Suppressor macrophage (primary cell): ENCODE measurements around the gene GNG8.
"Not testable (repeated sequence)": the region's sequence is repeated elsewhere in the genome, so short reads cannot be mapped to it uniquely, and the experiment has no call there.

Experiments used
- DNase-seq, 4 experiments: peaks; one replicate each; pipeline ENCODE4 v3.0.0-alpha.2; 2020 to 2022

Gene GNG8

DNA sequence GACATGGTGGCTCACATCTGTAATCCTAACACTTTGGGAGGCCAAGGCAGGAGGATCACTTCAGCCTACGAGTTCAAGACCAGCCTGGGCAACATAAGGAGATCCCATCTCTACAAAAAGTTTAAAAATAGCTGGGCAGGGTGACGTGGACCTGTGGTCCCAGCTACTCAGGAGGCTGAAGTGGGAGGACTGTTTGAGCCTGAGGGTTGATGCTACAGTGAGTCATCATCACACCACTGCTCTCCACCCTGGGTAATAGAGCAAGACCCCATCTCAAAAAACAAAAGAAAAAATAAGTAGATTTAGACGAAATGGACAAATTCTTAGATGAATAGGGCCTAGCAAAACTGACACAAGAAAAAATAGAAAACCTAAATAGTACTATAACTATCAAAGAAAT, 10.4 kb upstream of the GNG8 start:
- no peak for DNase-seq

DNA sequence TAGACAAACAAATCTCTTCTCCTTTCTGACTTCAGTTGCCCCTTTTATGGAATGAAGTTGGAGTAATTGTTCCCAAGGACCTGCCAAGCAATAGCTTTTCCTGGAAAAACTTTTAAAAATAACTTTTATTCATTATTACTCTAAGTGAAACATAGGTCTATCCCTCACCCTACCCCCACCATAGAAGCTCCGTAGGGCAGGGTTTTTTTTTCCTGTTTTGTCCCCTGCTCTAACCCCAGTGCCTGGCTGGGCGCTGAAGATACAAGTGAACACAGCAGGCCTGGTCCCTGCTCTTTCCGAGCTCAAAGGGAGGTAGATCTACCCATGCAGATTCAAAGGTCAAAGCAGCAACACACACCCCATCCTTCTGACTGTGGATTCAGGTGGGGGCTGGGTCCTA, 8.7 kb upstream of the GNG8 start:
- DNase-seq = no peak

DNA sequence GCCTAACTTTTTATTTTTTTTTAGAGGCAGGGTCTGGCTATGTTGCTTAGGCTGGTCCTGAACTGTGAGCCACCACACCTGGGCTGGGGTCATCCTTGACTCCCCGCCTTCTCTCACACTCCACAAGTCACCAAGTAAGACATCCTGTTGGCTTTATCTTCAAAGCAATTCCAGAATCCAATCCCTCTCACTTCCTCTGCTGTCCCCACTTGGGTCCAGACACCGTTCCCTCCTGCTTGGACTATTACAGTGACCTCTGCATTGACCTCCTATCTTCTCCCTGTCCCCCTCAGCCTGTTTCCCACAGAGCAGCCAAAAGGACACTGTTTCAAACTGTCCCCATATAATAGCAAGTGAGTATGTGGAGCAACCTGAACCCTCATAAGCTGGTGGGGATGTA, 4.7 kb upstream of the GNG8 start:
- no peak for DNase-seq

DNA sequence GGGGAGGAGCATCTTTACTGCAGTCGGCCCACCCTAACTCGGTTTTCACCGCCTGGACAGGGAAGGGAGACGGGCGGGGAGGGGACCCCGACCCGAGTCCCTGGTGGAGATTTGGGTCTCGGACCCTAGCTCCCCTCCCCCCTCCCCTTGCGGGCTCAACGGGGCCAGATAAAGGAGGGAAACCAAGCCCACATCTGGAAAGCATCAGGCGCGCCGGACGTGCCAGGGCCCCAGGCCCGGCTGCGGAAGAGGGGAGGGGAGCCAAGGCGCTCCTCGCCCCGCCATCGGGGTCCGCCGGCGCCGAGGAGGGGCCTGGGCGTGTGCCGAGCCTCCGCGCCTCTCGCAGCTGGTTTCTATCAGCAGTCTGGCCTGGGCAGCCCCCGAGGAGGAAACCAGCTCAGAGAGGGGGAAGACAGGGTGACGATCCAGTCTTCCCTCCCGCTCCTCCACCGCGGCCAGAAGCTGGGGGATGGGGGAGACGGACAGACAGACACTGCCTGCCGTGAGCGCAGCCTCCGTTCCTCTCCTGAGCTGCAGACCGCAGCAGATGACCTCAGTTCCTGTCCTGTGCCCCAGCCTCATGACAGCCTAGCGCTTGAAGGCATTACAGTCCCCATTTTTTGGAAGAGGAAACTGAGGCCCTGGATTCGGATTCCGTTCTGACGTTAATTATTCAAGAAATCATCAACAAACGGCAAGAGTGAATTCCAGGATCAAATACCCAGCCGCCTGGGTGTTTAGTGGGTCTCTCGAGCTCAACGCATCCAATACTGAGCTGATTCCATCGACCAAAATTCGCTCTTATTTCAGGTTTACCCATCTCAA, 3.6 kb upstream of the GNG8 start:
- peak; percentile 77 to 89 (median 86) for DNase-seq

DNA sequence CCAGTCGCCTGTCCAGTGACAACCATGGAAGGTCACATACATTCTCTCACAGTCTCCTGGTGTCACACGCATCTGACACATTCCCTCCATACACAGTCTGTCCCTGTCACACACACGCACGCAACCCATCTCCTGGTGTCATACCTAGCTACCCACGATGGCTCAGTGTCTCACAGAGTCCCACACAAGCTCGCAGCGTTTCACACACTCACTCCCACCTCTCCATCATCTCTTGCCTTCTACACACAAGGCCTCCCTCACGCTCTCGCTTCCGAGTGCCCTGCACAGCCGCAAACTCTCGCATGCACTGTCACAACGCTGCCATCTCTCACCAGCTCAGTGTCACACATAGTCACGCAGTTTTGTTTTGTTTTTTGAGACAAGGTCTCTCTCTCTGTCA, 1.2 kb upstream of the GNG8 start:
- no peak for DNase-seq

DNA sequence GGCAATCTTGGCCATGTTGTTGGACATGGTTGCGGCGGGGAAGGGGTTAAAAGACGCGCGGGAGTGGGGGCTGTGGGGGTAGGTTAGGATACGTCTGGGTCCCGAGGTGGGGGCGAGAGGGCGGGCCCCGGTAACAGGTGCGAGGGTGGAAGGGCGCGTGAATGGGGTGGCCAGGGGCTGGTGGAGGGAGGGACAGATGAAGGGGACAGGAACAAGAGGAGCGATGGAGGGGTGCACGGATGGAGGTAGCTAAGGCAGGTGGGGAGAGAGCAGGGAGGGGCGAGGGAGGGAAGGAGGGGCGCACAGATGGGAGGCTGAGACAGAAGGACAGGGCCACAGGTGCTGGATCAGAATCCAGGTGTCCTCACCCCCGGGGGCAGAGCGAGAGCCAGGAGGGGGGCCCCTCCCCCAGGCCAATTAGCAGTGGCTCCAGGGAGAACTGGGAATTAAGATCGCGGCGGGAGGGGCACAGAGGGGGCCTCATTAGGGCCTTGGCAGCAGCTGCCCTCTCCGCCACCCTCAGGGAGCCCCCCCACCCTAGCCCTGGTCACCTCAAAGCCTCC, 1.3 kb downstream of the GNG8 start:
- no peak for DNase-seq

DNA sequence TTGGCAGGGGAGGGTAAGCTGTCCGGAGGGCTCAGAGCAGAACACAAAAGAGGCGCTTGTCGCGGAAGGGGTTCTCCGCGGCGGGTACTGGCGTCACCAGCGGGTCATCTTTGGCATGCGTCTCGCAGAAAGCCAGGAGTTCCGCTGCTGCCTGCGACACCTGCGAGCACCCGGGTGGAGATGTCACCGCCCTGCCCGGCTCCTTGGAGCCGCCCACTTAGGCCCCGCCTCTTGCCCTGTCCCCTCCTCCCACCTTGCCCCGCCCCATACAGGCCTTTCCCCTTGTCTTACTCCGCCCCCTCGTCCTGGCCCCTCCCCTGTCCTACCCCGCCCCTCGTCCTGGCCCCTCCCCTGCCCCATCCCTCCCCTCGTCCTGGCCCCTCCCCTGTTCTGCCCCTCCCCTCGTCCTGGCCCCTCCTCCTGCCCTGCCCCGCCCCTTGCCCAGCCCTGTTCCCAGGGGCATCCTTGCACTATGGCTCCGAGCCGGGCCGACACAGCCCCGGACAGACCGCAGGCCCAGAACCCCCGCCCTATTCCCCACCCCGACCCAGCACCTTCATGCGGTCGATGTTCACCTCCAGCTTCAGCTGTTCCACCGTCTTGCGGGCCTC, 1.9 kb downstream of the GNG8 start:
- peak; percentile 87 to 94 (median 92) for DNase-seq

DNA sequence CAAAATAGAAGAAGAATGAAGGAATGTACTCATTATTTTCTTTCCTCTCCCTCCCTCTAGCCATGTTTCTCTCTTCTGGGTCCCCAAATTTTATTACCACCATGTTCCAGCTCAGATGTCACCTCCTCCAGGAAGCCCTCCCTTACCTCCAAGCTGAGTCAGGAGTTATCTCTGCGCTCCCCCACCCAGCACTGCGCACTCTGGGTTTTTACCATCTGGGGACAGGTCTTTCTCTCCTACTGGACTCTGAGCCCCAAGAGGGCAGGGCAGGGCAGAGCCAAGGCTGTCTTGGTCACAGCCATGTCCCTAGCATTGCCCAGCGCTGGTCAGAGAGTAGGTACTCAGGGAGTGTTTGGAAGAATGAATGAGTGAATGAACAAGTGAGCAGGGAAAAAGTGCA, 2.9 kb downstream of the GNG8 start:
- no peak for DNase-seq

DNA sequence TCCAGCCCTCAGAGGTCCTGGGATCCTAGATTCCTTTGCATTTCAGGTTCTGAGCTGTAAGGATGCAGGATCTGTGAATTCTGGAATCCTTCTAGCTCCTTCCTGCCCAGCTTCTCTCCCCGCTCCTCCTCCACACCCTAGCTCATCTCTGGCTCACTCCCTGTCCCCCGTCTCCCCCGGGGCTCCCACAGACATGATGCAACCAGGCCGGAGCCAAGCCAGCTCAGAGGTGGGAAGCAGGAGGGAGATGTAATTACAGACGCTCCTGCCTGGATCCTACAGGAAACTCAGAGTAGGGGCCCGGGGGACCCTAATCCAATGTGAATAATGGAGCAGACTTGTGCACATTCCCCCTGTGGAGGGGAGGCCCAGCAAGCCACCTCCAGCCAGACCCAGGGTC, 4.5 kb downstream of the GNG8 start:
- no peak for DNase-seq

DNA sequence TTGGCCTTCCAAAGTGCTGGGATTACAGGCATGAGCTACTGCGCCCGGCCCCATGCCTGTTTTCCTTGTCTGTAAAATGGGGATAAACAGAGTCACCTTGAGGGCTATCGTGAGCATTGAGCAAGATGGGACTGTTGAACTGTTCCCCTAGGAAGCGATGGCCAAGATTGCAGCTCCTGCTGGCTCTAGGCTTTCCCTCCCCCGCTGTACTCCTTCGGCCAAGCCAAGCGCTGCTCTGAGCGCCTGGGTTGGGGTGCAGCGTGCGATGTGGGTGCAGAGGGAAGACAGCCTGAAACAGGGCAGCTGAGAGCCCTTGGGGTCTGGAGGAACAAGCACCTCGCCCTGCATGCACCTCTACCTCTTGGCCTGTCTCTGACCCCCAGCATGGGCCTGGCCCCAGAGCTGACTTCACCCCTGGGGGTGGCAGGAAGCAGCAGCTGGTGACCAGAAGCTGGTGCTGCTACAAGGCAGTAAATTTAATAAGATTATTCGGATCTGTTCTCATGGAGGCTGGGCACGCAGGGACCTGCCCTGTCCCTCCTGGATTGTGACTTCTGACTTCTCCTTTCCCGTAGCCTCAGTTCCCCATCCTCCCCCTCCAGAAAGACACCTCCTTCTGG, 5.3 kb downstream of the GNG8 start:
- peak in 3 of 4 experiments; percentile 33 to 51 (median 40) for DNase-seq

DNA sequence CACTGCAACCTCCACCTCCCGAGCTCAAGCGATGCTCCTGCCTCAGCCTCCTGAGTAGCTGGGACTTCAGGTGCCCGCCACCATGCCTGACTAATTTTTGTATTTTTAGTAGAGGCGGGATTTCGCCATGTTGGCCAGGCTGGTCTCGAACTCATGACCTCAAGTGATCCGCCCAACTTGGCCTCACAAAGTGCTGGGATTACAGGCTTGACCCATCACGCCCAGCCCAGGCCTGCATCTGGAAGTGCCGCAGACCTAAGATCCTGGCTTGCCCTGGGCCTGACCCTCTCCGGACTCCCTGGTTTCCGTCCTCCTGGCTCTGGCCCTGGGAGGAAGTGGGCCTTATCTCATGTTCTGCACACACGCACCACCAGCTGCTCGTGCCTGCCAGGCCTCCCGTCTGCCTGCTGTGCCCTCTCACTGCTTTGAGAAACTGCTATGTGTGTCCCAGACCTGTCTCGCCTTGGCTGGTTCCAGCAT, 6.4 kb downstream of the GNG8 start:
- DNase-seq = peak in 3 of 4 experiments; percentile 45 to 58 (median 52)

DNA sequence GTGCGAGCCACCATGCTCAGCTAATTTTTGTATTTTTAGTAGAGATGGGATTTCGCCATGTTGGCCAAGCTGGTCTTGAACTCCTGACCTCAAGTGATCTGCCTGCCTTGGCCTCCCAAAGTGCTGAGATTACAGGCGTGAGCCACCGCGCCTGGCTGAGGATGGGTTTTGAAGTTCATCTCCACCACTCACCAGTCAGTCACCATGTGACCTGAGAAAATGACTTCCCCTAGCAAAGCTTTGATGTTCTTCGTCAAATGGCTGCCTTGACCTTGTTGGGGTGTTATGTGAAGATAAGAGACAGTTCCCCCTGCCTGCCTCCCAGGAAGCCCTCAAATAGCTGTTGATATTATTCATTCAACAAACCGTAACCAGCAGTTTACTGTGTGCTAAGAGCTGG, 7.0 kb downstream of the GNG8 start:
- not testable (repeated sequence) for DNase-seq

DNA sequence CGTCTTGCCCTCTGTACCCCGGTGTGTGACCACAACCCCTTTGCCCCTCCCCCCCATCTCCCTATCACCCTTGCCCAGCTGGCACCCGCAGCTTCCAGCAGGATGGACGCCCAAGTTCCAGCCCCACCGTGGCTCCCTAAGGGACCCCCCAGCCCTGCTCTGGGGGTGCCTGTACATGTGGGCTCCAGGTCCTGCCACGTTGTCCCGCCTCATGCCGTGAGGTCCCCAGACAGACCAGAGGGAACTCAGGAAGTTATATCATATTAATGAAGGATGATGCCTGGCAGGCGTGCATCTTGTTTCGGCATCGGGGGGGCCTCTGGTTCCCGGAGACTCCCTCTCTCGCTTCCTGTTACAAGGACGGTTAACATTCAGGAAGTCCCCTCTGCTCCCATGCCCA, 9.6 kb downstream of the GNG8 start:
- peak; percentile 22 to 51 (median 44) for DNase-seq

DNA sequence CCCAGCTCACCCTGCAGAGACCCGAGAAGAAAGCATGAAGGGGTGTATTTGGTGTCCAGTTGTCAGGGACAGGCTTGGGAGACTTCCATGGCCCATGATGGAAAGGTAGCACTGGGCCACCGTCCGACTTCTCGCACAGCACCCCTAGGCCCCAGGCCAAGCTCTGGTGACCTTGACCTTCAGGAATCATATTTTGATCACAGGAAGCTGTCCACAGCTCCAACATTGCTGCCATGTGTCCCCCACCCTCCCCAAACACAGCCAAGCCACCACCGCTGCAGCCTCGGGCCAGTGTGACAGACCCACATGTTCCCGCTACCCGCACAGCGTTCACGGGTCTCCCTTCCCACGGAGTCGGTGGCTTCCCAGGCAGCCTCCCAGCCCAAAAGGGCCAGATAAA, 10.3 kb downstream of the GNG8 start:
- DNase-seq = no peak

DNA sequence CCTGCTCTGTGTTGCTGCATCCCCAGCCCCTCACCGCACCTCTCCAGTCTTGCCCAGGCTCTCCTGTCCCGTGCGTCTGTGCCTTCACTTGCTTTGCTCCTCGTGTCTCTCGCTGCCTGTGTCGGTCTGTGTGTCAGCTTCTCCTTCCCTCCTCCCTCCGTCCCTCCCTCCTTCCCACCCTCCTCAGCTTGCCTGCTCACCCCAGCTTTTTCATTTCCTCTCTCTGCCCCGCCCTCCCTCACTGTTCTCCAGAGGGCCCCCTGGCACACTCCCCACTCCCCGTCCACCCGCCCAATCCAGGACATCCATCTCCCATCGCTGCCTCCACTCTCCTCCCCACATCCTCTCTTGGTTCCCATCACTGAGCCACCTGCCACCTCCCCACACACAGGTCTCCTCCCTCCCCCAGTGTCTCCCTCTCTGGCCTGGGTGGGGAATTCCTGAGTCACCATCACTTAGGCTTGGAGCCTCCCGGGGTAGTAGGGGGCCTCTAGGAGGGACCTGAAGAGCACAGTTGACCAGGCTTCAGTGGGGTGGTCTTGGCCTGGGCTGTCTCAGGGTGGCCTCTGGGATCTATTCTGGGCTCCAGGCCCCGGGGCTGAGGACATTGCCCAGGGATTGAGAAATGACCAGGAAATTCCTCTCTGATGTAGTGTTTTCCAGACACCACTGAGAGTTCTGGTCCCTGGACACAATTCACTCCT, 10.9 kb downstream of the GNG8 start, which contains the start of gene PTGIR:
Gene PTGIR (minus strand): TSS at position 132 of the 704 bp plus-strand sequence. CDS start 864 bp downstream, outside the sequence.
- peak; percentile 39 to 76 (median 65) for DNase-seq

DNA sequence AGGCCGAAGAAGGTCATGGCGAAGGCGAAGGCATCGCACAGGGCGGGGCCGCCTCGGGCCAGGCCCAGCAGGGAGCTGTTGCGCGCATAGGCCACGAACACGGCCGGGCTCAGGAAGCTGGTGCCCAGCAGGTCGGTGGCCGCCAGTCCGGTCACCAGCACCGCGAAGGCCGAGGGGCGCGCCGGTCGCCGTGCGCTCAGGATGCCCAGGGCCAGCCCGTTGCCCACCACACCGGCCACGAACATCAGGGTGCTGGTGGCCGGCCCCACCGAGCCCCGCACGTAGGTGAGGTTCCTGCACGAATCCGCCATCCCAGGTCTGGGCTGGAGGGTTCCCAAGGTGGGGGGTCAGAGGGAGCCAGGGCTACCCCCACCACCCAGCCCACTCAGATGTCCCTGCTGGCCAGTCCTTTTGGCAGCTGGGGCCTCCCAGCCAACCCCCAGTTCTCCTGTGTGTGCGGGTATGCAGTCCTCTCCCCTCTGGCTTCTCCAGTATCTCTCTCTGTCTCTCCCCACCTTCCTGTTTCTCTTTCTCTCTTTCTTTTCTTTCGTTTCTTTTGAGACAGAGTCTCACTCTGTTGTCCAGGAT, 12.0 kb downstream of the GNG8 start:
- DNase-seq = no peak

DNA sequence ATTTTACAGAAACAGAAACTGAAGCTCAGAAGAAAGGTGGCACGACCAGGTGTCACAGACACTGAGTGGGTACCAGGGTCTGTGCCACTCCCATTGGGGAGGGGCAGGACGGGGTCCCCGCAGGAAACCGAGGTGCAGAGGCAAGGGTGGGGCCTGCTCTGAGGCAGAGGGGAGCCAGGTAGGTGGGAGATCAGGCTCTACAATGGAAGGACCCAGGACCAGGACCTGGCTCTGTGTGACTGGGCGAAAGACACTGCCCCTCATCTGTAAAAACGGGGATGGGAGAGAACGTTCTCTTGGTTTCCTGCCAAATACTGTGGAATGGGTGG, 13.9 kb downstream of the GNG8 start:
- DNase-seq = no peak

DNA sequence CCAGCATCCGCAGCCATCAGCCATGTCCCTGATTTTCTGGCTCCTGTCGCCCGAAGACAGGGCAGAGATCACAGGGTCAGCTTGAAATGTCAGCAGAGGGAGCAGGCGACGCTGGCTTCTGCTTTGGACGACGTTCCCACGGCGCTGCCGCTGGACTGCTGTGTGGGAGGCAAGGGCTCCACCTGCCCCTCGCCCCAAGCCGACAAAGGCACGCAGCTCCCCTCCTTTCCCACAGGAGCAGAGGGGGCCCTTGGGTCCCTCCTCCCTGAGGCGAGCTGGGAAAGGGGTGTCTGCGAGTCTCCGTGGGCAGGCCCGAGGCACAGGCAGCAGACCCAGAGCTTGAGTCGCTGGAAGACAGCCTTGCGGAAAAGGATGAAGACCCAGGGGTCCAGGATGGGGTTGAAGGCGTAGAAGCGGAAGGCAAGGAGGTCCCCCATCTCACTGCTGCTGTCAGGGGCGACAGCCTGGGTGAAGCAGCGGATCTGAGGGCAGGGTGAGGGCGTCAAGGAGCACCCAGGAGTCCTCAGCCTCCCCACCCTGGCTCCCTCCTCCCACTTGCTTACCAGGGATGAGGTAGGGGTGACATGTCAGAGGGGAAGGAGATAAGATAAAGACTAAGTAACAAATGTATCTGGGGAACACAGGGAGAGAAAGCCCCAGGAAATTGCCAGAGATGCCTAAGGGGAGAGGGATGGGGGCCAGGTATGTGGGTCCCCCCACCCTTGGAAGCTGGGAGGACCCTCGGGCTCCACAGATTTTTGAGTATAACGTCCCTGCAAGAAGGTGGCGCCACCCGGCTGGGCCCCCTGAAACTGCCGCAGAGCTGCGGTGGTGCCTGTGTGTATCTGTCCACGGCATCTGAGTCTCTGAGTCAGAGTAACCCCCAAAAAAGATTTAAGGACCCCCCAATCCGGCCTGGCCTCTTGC, 14.5 kb downstream of the GNG8 start:
- DNase-seq = no peak

DNA sequence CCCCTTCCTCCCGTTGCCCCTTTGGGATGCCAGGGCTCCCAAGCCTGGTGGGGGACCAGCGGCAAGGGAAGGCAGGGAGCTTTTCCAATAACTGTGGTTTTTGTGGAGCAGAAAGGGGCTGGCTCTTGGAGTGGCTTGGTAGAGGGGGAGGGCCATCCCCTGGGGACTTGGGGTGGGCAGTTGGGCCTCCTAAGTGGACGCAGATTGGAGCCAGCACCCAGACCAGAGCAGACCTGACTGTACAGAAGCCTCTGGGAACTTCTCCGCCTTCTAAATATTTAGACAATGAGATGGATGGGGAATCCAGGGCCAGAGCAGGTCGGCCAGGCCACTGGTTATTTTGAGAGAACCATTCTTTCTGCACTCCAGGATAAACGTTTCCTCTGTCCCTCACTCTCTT, 15.3 kb downstream of the GNG8 start:
- DNase-seq = no peak

DNA sequence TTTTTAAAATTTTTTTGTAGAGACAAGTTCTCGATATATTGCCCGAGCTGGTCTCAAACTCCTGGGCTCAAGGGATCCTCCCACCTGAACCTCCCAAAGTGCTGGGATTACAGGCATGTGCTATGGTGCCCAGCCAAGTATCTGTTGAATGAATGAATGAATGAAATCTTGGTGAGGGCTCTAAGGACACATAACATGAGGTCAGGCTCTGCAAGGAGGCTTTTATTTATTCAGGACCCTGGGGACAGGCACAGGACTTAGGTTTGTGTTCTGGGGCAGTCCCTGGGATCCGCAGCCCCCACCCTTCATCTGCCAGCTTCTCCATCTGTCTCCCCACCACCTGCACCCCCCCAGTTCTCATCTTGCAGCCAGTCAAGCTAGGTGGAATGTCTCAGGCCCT, 15.7 kb downstream of the GNG8 start:
- DNase-seq = no peak

DNA sequence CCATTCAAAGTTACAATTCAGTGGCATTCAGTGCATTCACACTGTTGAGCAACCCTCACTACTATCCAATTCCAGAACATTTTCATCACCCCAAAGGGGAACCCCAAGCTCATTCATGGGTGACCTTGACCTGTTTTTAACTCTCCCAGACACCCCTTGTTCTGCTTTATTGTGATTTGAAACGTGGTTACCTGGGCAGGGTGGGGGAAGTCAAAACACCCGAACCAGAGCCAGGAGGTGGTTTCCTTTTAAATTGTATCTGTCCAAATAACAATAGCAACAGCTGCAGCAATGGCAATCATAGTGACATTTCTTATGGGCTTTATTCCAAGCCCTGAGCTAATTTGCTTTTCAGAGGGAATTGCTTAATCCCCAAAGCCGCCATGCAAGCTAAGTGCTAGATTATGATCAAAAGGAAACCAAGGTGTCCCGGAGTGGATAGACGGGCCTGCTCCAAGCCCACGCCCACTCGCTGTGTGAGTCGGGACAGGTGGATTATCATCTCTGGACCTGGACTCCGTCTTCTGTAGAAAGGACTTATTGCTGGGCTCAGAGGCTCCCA, 17.3 kb downstream of the GNG8 start:
- peak; percentile 23 to 59 (median 48) for DNase-seq
